ENCODE measurements around the gene MTMR1. TPM values are rescaled to one million over a fixed set of nuclear protein-coding genes. Genes with fewer than 3 reads are reported as not detected.

Gene MTMR1
- total RNA-seq, 1 experiment from 2014 or later: 17.5 TPM

GRCh38 chrX:150703695-150703974, 10.4 kb downstream of the MTMR1 start:
- peaks cover 10% of the 10 kb centered on the region; the same call in 1 of the 2 replicates for H3K4me1 ChIP-seq (replicated peaks)
- no peak for DNase-seq (ENCODE audit: low read depth in 1 of 2, low spot score in 2 of 2)
- no peaks in the 10 kb centered on the region for H3K9me3 ChIP-seq (replicated peaks)
- no peaks in the 10 kb centered on the region for H3K27me3 ChIP-seq (replicated peaks)
- no peak overlapping the region for H3K4me3 ChIP-seq
- H3K36me3 ChIP-seq: no peaks in the 10 kb centered on the region; the same call in 1 of the 2 replicates
- H3K27ac ChIP-seq: no peak overlapping the region

- H3K27ac ChIP-seq: no peak overlapping the region
- no peaks in the 10 kb centered on the region; the same call in 1 of the 2 replicates for H3K36me3 ChIP-seq
- DNase-seq (ENCODE audit: low read depth in 1 of 2, low spot score in 2 of 2): no peak
- H3K9me3 ChIP-seq (replicated peaks): no peaks in the 10 kb centered on the region
- H3K27me3 ChIP-seq (replicated peaks): no peaks in the 10 kb centered on the region
- H3K4me3 ChIP-seq: no peak overlapping the region
- peaks cover 10% of the 10 kb centered on the region; the same call in 1 of the 2 replicates for H3K4me1 ChIP-seq (replicated peaks)
These were observed 10.9 kb downstream of the MTMR1 start for GRCh38 chrX:150704030-150704613.

GRCh38 chrX:150712619-150713018, 19.4 kb downstream of the MTMR1 start:
- Histone ChIP-seq H3K4me1 (replicated peaks) (no peaks in the 10 kb centered on the region), H3K36me3 (no peaks in the 10 kb centered on the region), H3K9me3 (replicated peaks) (no peaks in the 10 kb centered on the region), H3K27me3 (replicated peaks) (no peaks in the 10 kb centered on the region), H3K4me3 (no peak overlapping the region), H3K27ac (no peak overlapping the region)
- no peak for DNase-seq (ENCODE audit: low read depth in 1 of 2, low spot score in 2 of 2)

GRCh38 chrX:150715184-150715583, 22.0 kb downstream of the MTMR1 start:
- H3K4me1 ChIP-seq (replicated peaks): no peaks in the 10 kb centered on the region
- H3K4me3 ChIP-seq: no peak overlapping the region
- no peak overlapping the region for H3K27ac ChIP-seq
- DNase-seq (ENCODE audit: low read depth in 1 of 2, low spot score in 2 of 2): no peak
- no peaks in the 10 kb centered on the region for H3K27me3 ChIP-seq (replicated peaks)
- H3K36me3 ChIP-seq: no peaks in the 10 kb centered on the region
- H3K9me3 ChIP-seq (replicated peaks): no peaks in the 10 kb centered on the region

- DNase-seq (ENCODE audit: low read depth in 1 of 2, low spot score in 2 of 2): no peak
- H3K27ac ChIP-seq: no peak overlapping the region
- H3K36me3 ChIP-seq: no peaks in the 10 kb centered on the region
- H3K27me3 ChIP-seq (replicated peaks): no peaks in the 10 kb centered on the region
- H3K4me3 ChIP-seq: no peak overlapping the region
- H3K4me1 ChIP-seq (replicated peaks): no peaks in the 10 kb centered on the region
- no peaks in the 10 kb centered on the region for H3K9me3 ChIP-seq (replicated peaks)
These were observed 26.4 kb downstream of the MTMR1 start for GRCh38 chrX:150719621-150720020.

GRCh38 chrX:150729956-150730355, 36.8 kb downstream of the MTMR1 start:
- H3K36me3 ChIP-seq: peaks cover 14% of the 10 kb centered on the region; the same call in 1 of the 2 replicates
- H3K27ac ChIP-seq: no peak overlapping the region

GRCh38 chrX:150730719-150731118, 37.5 kb downstream of the MTMR1 start:
- H3K27me3 ChIP-seq (replicated peaks): no peaks in the 10 kb centered on the region
- DNase-seq (ENCODE audit: low read depth in 1 of 2, low spot score in 2 of 2): no peak
- peaks cover 19% of the 10 kb centered on the region; the same call in 1 of the 2 replicates for H3K36me3 ChIP-seq
- H3K27ac ChIP-seq: no peak overlapping the region
- no peaks in the 10 kb centered on the region for H3K9me3 ChIP-seq (replicated peaks)
- H3K4me3 ChIP-seq: no peak overlapping the region
- no peaks in the 10 kb centered on the region for H3K4me1 ChIP-seq (replicated peaks)

More at GRCh38 chrX:150729956-150730355, 36.8 kb downstream of the MTMR1 start:
- Histone ChIP-seq H3K4me1 (replicated peaks) (no peaks in the 10 kb centered on the region), H3K4me3 (no peak overlapping the region), H3K9me3 (replicated peaks) (no peaks in the 10 kb centered on the region), H3K27me3 (replicated peaks) (no peaks in the 10 kb centered on the region)
- DNase-seq (ENCODE audit: low read depth in 1 of 2, low spot score in 2 of 2): no peak

- Histone ChIP-seq H3K9me3 (replicated peaks) (no peaks in the 10 kb centered on the region), H3K27ac (no peak overlapping the region), H3K4me1 (replicated peaks) (no peaks in the 10 kb centered on the region), H3K36me3 (peaks cover 19% of the 10 kb centered on the region; the same call in 1 of the 2 replicates), H3K27me3 (replicated peaks) (no peaks in the 10 kb centered on the region), H3K4me3 (no peak overlapping the region)
- no peak for DNase-seq (ENCODE audit: low read depth in 1 of 2, low spot score in 2 of 2)
These were observed 38.6 kb downstream of the MTMR1 start for GRCh38 chrX:150731795-150732194.

- no peaks in the 10 kb centered on the region for H3K27me3 ChIP-seq (replicated peaks)
- DNase-seq (ENCODE audit: low read depth in 1 of 2, low spot score in 2 of 2): no peak
These were observed 43.3 kb downstream of the MTMR1 start for GRCh38 chrX:150736475-150736874.

GRCh38 chrX:150752124-150752523, 58.9 kb downstream of the MTMR1 start:
- no peaks in the 10 kb centered on the region for H3K36me3 ChIP-seq
- DNase-seq (ENCODE audit: low read depth in 1 of 2, low spot score in 2 of 2): no peak
- H3K4me3 ChIP-seq: no peak overlapping the region
- H3K9me3 ChIP-seq (replicated peaks): no peaks in the 10 kb centered on the region
- no peaks in the 10 kb centered on the region for H3K4me1 ChIP-seq (replicated peaks)
- no peak overlapping the region for H3K27ac ChIP-seq
- no peaks in the 10 kb centered on the region for H3K27me3 ChIP-seq (replicated peaks)

More at GRCh38 chrX:150736475-150736874, 43.3 kb downstream of the MTMR1 start:
- peaks cover 22% of the 10 kb centered on the region for H3K36me3 ChIP-seq
- H3K4me1 ChIP-seq (replicated peaks): no peaks in the 10 kb centered on the region
- no peak overlapping the region for H3K27ac ChIP-seq
- no peaks in the 10 kb centered on the region for H3K9me3 ChIP-seq (replicated peaks)
- H3K4me3 ChIP-seq: no peak overlapping the region

- H3K4me3 ChIP-seq: no peak overlapping the region
- H3K9me3 ChIP-seq (replicated peaks): no peaks in the 10 kb centered on the region
- H3K4me1 ChIP-seq (replicated peaks): no peaks in the 10 kb centered on the region
- H3K27ac ChIP-seq: no peak overlapping the region
- no peak for DNase-seq (ENCODE audit: low read depth in 1 of 2, low spot score in 2 of 2)
- no peaks in the 10 kb centered on the region for H3K27me3 ChIP-seq (replicated peaks)
- no peaks in the 10 kb centered on the region for H3K36me3 ChIP-seq
These were observed 60.2 kb downstream of the MTMR1 start for GRCh38 chrX:150753357-150753756.

GRCh38 chrX:150753968-150754367, 60.8 kb downstream of the MTMR1 start:
- no peaks in the 10 kb centered on the region for H3K27me3 ChIP-seq (replicated peaks)
- no peak overlapping the region for H3K4me3 ChIP-seq
- no peaks in the 10 kb centered on the region for H3K9me3 ChIP-seq (replicated peaks)
- no peak for DNase-seq (ENCODE audit: low read depth in 1 of 2, low spot score in 2 of 2)
- H3K4me1 ChIP-seq (replicated peaks): no peaks in the 10 kb centered on the region
- no peaks in the 10 kb centered on the region for H3K36me3 ChIP-seq
- no peak overlapping the region for H3K27ac ChIP-seq

GRCh38 chrX:150757371-150757770, 64.2 kb downstream of the MTMR1 start:
- H3K27ac ChIP-seq: no peak overlapping the region
- no peaks in the 10 kb centered on the region for H3K9me3 ChIP-seq (replicated peaks)
- no peak for DNase-seq (ENCODE audit: low read depth in 1 of 2, low spot score in 2 of 2)
- H3K27me3 ChIP-seq (replicated peaks): no peaks in the 10 kb centered on the region
- no peak overlapping the region for H3K4me3 ChIP-seq
- no peaks in the 10 kb centered on the region for H3K36me3 ChIP-seq
- H3K4me1 ChIP-seq (replicated peaks): peaks cover 10% of the 10 kb centered on the region

GRCh38 chrX:150759568-150760416, 66.6 kb downstream of the MTMR1 start:
- Histone ChIP-seq H3K27ac (no peak overlapping the region), H3K36me3 (no peaks in the 10 kb centered on the region), H3K9me3 (replicated peaks) (no peaks in the 10 kb centered on the region), H3K4me1 (replicated peaks) (peaks cover 10% of the 10 kb centered on the region), H3K4me3 (no peak overlapping the region), H3K27me3 (replicated peaks) (no peaks in the 10 kb centered on the region)
- peak; percentile 24 to 65 for DNase-seq (ENCODE audit: low read depth in 1 of 2, low spot score in 2 of 2)

Measured in SJSA1 (cell line).